ENCODE data around the gene SPC25.
A peak's percentile ranks its signal among the peaks of the same experiment; 100 is the strongest.

SPC25 gene

DNA sequence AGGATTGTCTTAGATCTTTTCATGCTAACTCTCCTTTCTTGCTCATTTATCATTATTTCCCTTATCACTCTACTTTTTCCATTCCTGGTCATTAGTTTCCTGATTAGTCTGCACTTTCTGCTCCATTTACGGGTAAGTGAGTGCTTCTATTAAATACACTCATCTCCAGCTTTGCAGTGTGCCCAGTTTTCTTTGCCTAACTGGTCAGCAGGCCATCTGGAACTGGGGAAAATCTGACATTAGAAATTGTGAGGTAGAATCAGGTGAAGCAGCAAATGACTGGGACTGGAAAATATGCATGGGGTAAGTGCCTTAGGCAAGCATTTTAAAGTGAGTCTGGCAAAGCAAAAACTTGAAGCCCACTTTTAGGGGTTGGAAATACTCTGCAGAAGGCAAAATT is 40.0 kb upstream of the SPC25 start:
- ChIA-PET POLR2A (no interaction called here), CTCF (interaction anchor here (1.4 kb wide), 1 partner anchor 11 kb away, joined by 3 read pairs; no protein-coding TSS in a partner anchor)
- WGBS (ENCODE audit: insufficient coverage): no CpG with 5 or more reads among the region's 1 CpG
- H3K27ac ChIP-seq (ENCODE audit: insufficient read depth in 1 of 2, low read depth in 1 of 2, low read length in 2 of 2, poor library complexity in 1 of 2, severe bottlenecking in 2 of 2): no peak overlapping the region
- no peak overlapping the region for H3K4me3 ChIP-seq (ENCODE audit: control insufficient read depth in 1 of 7, extremely low read depth in 1 of 7, insufficient read depth in 4 of 7, low read depth in 2 of 7, low read length in 6 of 7)
- DNase-seq: no peak
- no peaks in the 10 kb centered on the region for H3K9me3 ChIP-seq (ENCODE audit: control extremely low read depth in 1 of 5, control insufficient read depth in 4 of 5, insufficient read depth in 2 of 5, low read depth in 1 of 5, low read length in 4 of 5)
- no peaks in the 10 kb centered on the region for H3K27me3 ChIP-seq (replicated peaks in 2 of 5; ENCODE audit: control insufficient read depth in 4 of 5, insufficient read depth in 5 of 5, low read length in 4 of 5)
- no peaks in the 10 kb centered on the region for H3K4me1 ChIP-seq (ENCODE audit: control extremely low read depth in 1 of 4, control insufficient read depth in 4 of 4, insufficient read depth in 4 of 4, low read length in 3 of 4)
- no peaks in the 10 kb centered on the region for H3K36me3 ChIP-seq (ENCODE audit: control insufficient read depth in 4 of 4, insufficient read depth in 4 of 4, low read length in 3 of 4)

GRCh38 chr2:168929031-168929430 is 38.8 kb upstream of the SPC25 start:
- no CpG with 5 or more reads among the region's 3 CpGs for WGBS (ENCODE audit: insufficient coverage)
- H3K9me3 ChIP-seq (ENCODE audit: control extremely low read depth in 1 of 5, control insufficient read depth in 4 of 5, insufficient read depth in 2 of 5, low read depth in 1 of 5, low read length in 4 of 5): no peaks in the 10 kb centered on the region

DNA sequence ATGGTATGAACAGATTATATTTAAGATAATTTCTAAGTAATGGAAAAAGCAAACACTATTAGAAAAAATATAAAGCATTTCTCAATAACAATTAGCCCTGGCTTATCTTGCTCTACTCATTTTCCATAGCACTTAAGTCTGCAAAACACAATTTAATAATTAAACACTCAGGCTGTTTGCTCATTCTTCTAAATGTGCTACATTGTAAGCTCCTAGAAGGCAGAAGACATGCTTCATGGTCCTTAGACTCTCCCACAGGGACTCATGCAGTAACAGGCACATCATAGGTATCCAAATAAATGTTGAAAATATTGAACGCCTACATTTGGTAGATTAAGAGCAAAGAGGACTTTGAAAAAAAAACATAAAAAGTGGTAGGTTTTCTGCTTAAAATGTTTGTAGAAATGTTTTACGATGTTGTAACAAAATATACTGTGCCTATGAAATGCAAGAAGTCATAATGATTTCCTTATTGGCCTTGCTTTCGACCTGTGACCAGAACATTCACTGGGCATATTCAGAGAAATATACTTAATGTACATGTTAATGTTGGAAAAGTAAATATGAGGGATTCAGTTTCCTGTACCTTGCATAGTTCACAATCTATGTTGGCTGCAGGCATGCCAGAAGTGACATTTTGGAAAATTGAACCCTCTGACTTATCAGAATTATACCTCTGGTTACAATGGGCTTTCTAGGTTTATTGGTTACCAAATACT is 38.0 kb upstream of the SPC25 start:
- DNase-seq: no peak
- H3K9me3 ChIP-seq (ENCODE audit: control extremely low read depth in 1 of 5, control insufficient read depth in 4 of 5, insufficient read depth in 2 of 5, low read depth in 1 of 5, low read length in 4 of 5): no peaks in the 10 kb centered on the region
- no peaks in the 10 kb centered on the region for H3K4me1 ChIP-seq (ENCODE audit: control extremely low read depth in 1 of 4, control insufficient read depth in 4 of 4, insufficient read depth in 4 of 4, low read length in 3 of 4)
- no peak overlapping the region for H3K27ac ChIP-seq (ENCODE audit: insufficient read depth in 1 of 2, low read depth in 1 of 2, low read length in 2 of 2, poor library complexity in 1 of 2, severe bottlenecking in 2 of 2)
- ChIA-PET CTCF (no interaction called here), POLR2A (no interaction called here)
- 100% methylated on average over 2 of the region's 3 CpGs for WGBS (ENCODE audit: insufficient coverage)
- no peaks in the 10 kb centered on the region for H3K36me3 ChIP-seq (ENCODE audit: control insufficient read depth in 4 of 4, insufficient read depth in 4 of 4, low read length in 3 of 4)
- H3K4me3 ChIP-seq (ENCODE audit: control insufficient read depth in 1 of 7, extremely low read depth in 1 of 7, insufficient read depth in 4 of 7, low read depth in 2 of 7, low read length in 6 of 7): no peak overlapping the region
- no peaks in the 10 kb centered on the region for H3K27me3 ChIP-seq (replicated peaks in 2 of 5; ENCODE audit: control insufficient read depth in 4 of 5, insufficient read depth in 5 of 5, low read length in 4 of 5)

More at GRCh38 chr2:168929031-168929430, 38.8 kb upstream of the SPC25 start:
- no peak overlapping the region for H3K4me3 ChIP-seq (ENCODE audit: control insufficient read depth in 1 of 7, extremely low read depth in 1 of 7, insufficient read depth in 4 of 7, low read depth in 2 of 7, low read length in 6 of 7)
- DNase-seq: no peak
- ChIA-PET POLR2A (no interaction called here), CTCF (interaction anchor here (1.4 kb wide), 1 partner anchor 10 kb away, joined by 3 read pairs; no protein-coding TSS in a partner anchor)
- no peaks in the 10 kb centered on the region for H3K4me1 ChIP-seq (ENCODE audit: control extremely low read depth in 1 of 4, control insufficient read depth in 4 of 4, insufficient read depth in 4 of 4, low read length in 3 of 4)
- H3K36me3 ChIP-seq (ENCODE audit: control insufficient read depth in 4 of 4, insufficient read depth in 4 of 4, low read length in 3 of 4): no peaks in the 10 kb centered on the region
- H3K27me3 ChIP-seq (replicated peaks in 2 of 5; ENCODE audit: control insufficient read depth in 4 of 5, insufficient read depth in 5 of 5, low read length in 4 of 5): no peaks in the 10 kb centered on the region
- H3K27ac ChIP-seq (ENCODE audit: insufficient read depth in 1 of 2, low read depth in 1 of 2, low read length in 2 of 2, poor library complexity in 1 of 2, severe bottlenecking in 2 of 2): no peak overlapping the region

- ChIA-PET CTCF (interaction anchor here (1.4 kb wide), 1 partner anchor 21 kb away, joined by 3 read pairs; no protein-coding TSS in a partner anchor), POLR2A (no interaction called here)
- 92% methylated on average over 2 of the region's 3 CpGs for WGBS (ENCODE audit: insufficient coverage)
Measured at GRCh38 chr2:168926621-168927386, 36.6 kb upstream of the SPC25 start.

DNA sequence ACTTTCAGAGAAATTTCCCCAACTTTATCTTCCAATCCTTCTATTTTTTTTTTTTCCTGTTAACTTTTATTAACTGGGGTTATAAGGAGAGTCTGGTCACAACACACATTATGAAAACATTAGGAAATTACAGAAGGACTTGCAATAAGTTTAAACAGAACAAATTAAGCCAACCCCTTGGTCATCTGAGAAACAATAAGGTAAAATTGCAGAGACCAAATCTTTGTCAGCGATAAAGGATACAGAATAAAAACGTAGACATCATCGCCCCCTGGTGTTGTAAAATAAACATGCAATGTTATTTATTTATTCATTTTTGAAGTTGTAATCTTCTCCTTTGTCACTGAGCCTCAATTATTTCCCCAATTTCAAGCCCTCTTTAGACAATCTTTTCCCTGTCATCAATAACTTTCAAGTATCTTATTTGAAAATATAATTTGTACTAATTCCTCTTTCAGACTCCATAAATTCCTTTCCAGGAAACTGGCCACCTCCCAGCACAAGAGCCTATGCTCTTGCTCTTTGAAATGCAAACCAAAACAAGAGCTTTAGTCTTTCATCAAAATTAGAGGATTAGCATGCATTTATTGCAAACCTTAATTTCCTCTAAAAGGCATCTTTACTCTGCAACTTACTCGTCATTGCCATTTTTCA is 30.4 kb upstream of the SPC25 start:
- WGBS (ENCODE audit: insufficient coverage): 100% methylated on average over 1 of the region's 4 CpGs
- CTCF ChIA-PET: interaction anchor here (0.6 to 4.8 kb wide), 9 partner anchors 11 to 800 kb away, joined by 3 to 39 read pairs (median 4); partner anchors contain the start of gene G6PC2
- DNase-seq: peak; percentile 48 to 75 (median 67)

More at GRCh38 chr2:168926621-168927386, 36.6 kb upstream of the SPC25 start:
- no peak for DNase-seq
- no peaks in the 10 kb centered on the region for H3K4me1 ChIP-seq (ENCODE audit: control extremely low read depth in 1 of 4, control insufficient read depth in 4 of 4, insufficient read depth in 4 of 4, low read length in 3 of 4)
- no peaks in the 10 kb centered on the region for H3K27me3 ChIP-seq (replicated peaks in 2 of 5; ENCODE audit: control insufficient read depth in 4 of 5, insufficient read depth in 5 of 5, low read length in 4 of 5)
- H3K4me3 ChIP-seq (ENCODE audit: control insufficient read depth in 1 of 7, extremely low read depth in 1 of 7, insufficient read depth in 4 of 7, low read depth in 2 of 7, low read length in 6 of 7): no peak overlapping the region
- no peak overlapping the region for H3K27ac ChIP-seq (ENCODE audit: insufficient read depth in 1 of 2, low read depth in 1 of 2, low read length in 2 of 2, poor library complexity in 1 of 2, severe bottlenecking in 2 of 2)
- no peaks in the 10 kb centered on the region for H3K36me3 ChIP-seq (ENCODE audit: control insufficient read depth in 4 of 4, insufficient read depth in 4 of 4, low read length in 3 of 4)
- H3K9me3 ChIP-seq (ENCODE audit: control extremely low read depth in 1 of 5, control insufficient read depth in 4 of 5, insufficient read depth in 2 of 5, low read depth in 1 of 5, low read length in 4 of 5): no peaks in the 10 kb centered on the region

GRCh38 chr2:168916331-168916675 is 26.1 kb upstream of the SPC25 start:
- CTCF ChIA-PET: no interaction called here
- Histone ChIP-seq H3K27ac (ENCODE audit: insufficient read depth in 1 of 2, low read depth in 1 of 2, low read length in 2 of 2, poor library complexity in 1 of 2, severe bottlenecking in 2 of 2) (no peak overlapping the region), H3K36me3 (ENCODE audit: control insufficient read depth in 4 of 4, insufficient read depth in 4 of 4, low read length in 3 of 4) (no peaks in the 10 kb centered on the region), H3K27me3 (replicated peaks in 2 of 5; ENCODE audit: control insufficient read depth in 4 of 5, insufficient read depth in 5 of 5, low read length in 4 of 5) (peaks cover 0 to 3% (median 0%) of the 10 kb centered on the region in 5 experiments), H3K4me3 (ENCODE audit: control insufficient read depth in 1 of 7, extremely low read depth in 1 of 7, insufficient read depth in 4 of 7, low read depth in 2 of 7, low read length in 6 of 7) (no peak overlapping the region), H3K4me1 (ENCODE audit: control extremely low read depth in 1 of 4, control insufficient read depth in 4 of 4, insufficient read depth in 4 of 4, low read length in 3 of 4) (peaks cover 0 to 5% (median 3%) of the 10 kb centered on the region in 4 experiments), H3K9me3 (ENCODE audit: control extremely low read depth in 1 of 5, control insufficient read depth in 4 of 5, insufficient read depth in 2 of 5, low read depth in 1 of 5, low read length in 4 of 5) (peaks cover 0 to 9% (median 0%) of the 10 kb centered on the region in 5 experiments)
- POLR2A ChIA-PET: no interaction called here
- 100% methylated on average over 2 of the region's 4 CpGs for WGBS (ENCODE audit: insufficient coverage)
- DNase-seq: no peak

More for the DNA sequence above, 30.4 kb upstream of the SPC25 start:
- H3K27ac ChIP-seq (ENCODE audit: insufficient read depth in 1 of 2, low read depth in 1 of 2, low read length in 2 of 2, poor library complexity in 1 of 2, severe bottlenecking in 2 of 2): no peak overlapping the region
- peaks cover 0 to 5% (median 0%) of the 10 kb centered on the region in 5 experiments for H3K9me3 ChIP-seq (ENCODE audit: control extremely low read depth in 1 of 5, control insufficient read depth in 4 of 5, insufficient read depth in 2 of 5, low read depth in 1 of 5, low read length in 4 of 5)
- no peaks in the 10 kb centered on the region for H3K36me3 ChIP-seq (ENCODE audit: control insufficient read depth in 4 of 4, insufficient read depth in 4 of 4, low read length in 3 of 4)
- no peak overlapping the region for H3K4me3 ChIP-seq (ENCODE audit: control insufficient read depth in 1 of 7, extremely low read depth in 1 of 7, insufficient read depth in 4 of 7, low read depth in 2 of 7, low read length in 6 of 7)
- POLR2A ChIA-PET: no interaction called here
- H3K4me1 ChIP-seq (ENCODE audit: control extremely low read depth in 1 of 4, control insufficient read depth in 4 of 4, insufficient read depth in 4 of 4, low read length in 3 of 4): no peaks in the 10 kb centered on the region
- peaks cover 0 to 3% (median 0%) of the 10 kb centered on the region in 5 experiments for H3K27me3 ChIP-seq (replicated peaks in 2 of 5; ENCODE audit: control insufficient read depth in 4 of 5, insufficient read depth in 5 of 5, low read length in 4 of 5)

All from common myeloid progenitor, CD34-positive (primary cell).